Spleen (tissue), 11 donors: ENCODE data around the gene MACROD2. TPM values are rescaled to one million over a fixed set of nuclear protein-coding genes. Genes with fewer than 3 reads are reported as not detected.

Experiments used
- DNase-seq: peaks from one replicate; pipeline ENCODE4 v3.0.0-alpha.2; 2020
- H3K27ac ChIP-seq, 8 donors: fragments of 200-600 bp; sonication (generic) in 7 of 8; 1 replicate in 4 of 8; 2 replicates in 4 of 8; pipeline versions ENCODE4 v1.5.0 to v1.8.0; 2016 to 2021; ENCODE audit warnings: inconsistent platforms in 4 of 8, mild to moderate bottlenecking in 4 of 8, moderate library complexity in 1 of 8
- H3K27me3 ChIP-seq, 7 donors: fragments of 200-600 bp; sonication (generic) in 6 of 7; replicated peaks in 1 of 7; 1 replicate in 4 of 7; 2 replicates in 3 of 7; pipeline versions ENCODE4 v1.5.0 to v1.8.0; 2016 to 2021; ENCODE audit warnings: inconsistent platforms in 3 of 7, mild to moderate bottlenecking in 1 of 7
- H3K36me3 ChIP-seq, 6 donors: fragments of 200-600 bp; sonication (generic) in 5 of 6; 1 replicate in 4 of 6; 2 replicates in 2 of 6; pipeline versions ENCODE4 v1.5.0 to v1.8.0; 2016 to 2021; ENCODE audit warnings: inconsistent platforms in 2 of 6
- H3K4me1 ChIP-seq, 6 donors: fragments of 200-600 bp; sonication (generic) in 5 of 6; 1 replicate in 3 of 6; 2 replicates in 3 of 6; pipeline versions ENCODE4 v1.5.0 to v1.8.0; 2016 to 2021; ENCODE audit warnings: inconsistent platforms in 3 of 6
- H3K4me3 ChIP-seq, 8 donors: fragments of 200-600 bp; sonication (generic) in 7 of 8; 1 replicate in 4 of 8; 2 replicates in 4 of 8; pipeline versions ENCODE4 v1.5.0 to v1.8.0; 2016 to 2021; ENCODE audit warnings: inconsistent platforms in 4 of 8, mild to moderate bottlenecking in 4 of 8, moderate library complexity in 2 of 8
- H3K9me3 ChIP-seq, 8 donors: fragments of 200-600 bp; sonication (generic) in 7 of 8; 1 replicate in 4 of 8; 2 replicates in 4 of 8; pipeline versions ENCODE4 v1.5.0 to v1.8.0; 2016 to 2021; ENCODE audit warnings: inconsistent platforms in 4 of 8
- CTCF ChIP-seq, 11 experiments: fragments of 200-600 bp in 7 of 11; fragments of 450-650 bp in 4 of 11; sonication (generic) in 4 of 11; IDR thresholded peaks in 8 of 11; conservative IDR thresholded peaks in 3 of 11; 1 replicate in 7 of 11; 2 replicates in 4 of 11; pipeline versions ENCODE4 v1.4.0 to v1.8.0; 2016 to 2021; ENCODE audit warnings: antibody characterized with exemption in 11 of 11, inconsistent platforms in 4 of 11, mild to moderate bottlenecking in 1 of 11
- POLR2A ChIP-seq, 3 donors: fragments of 450-650 bp; IDR thresholded peaks; one replicate each; pipeline ENCODE4 v1.5.1; 2017; ENCODE audit warnings: antibody characterized with exemption in 3 of 3, mild to moderate bottlenecking in 1 of 3
- POLR2AphosphoS5 ChIP-seq, 3 donors: sonication (generic); formaldehyde crosslinking; IDR thresholded peaks; one replicate each; pipeline ENCODE4 v1.5.1; 2017; ENCODE audit warnings: antibody characterized with exemption in 3 of 3
- WGBS, 5 donors: extraction: QIAGEN DNeasy Blood & Tissue Kit in 3 of 5; methylation state at CpG; one replicate each; pipeline versions ENCODE4 v1.1.5 to v1.1.7; 2013 to 2018; 5-methylcytosine and 5-hydroxymethylcytosine counted together
- intact Hi-C: fragments of 100-400 bp; cut with DNase I; formaldehyde crosslinking; loops from one replicate; pipeline ENCODE4 v1.15.0; 2023; ENCODE audit warnings: low total_unique reads
- polyA plus RNA-seq, 3 donors: library from polyadenylated mRNA; stranded (reverse); fragments of 200-250 nt; gene quantifications; one replicate each; pipeline ENCODE4 v1.2.1, GENCODE V29; 2013
- total RNA-seq, 7 donors: library from RNA; depleted of rRNA in 3 of 7; stranded (reverse); fragments of >200 nt in 3 of 7; fragmentation: NEBNext Ultra II Directional in 4 of 7; extraction: Animal tissue kit (Norgen Biotek cat#: 25700) in 4 of 7; gene quantifications; one replicate each; pipeline versions ENCODE4 v1.1.0 to v1.2.1, GENCODE V29; 2016 to 2021
- donor health status: healthy with polysubstance abuse.
- donor health status: DM: no; HTN: no; CAD: no; lungs with moderate emphysema.
- donor health status: DM: no; HTN: no; CAD: no.
- donor health status: Bipolar disorder and iron deficiency.
- donor health status: healthy.
- donor health status: DM: no; HTN: no; CAD: no.
- donor health status: DM: yes; HTN: yes; CAD: no.

Gene MACROD2
- total and polyA plus RNA-seq, 10 donors: 1.5 to 4.7 (median 3.4) TPM

- no peak overlapping the region for H3K27ac ChIP-seq
- no peak for TF ChIP-seq POLR2A (IDR thresholded peaks at IDR 0.05)
- TF ChIP-seq CTCF (IDR thresholded peaks at IDR 0.05 in 8 of 11, conservative IDR thresholded peaks at IDR 0.05 in 3 of 11): no peak
- no peak for TF ChIP-seq POLR2AphosphoS5 (IDR thresholded peaks at IDR 0.05)
- no peak overlapping the region for H3K4me3 ChIP-seq
- peaks cover 0 to 48% (median 32%) of the 10 kb centered on the region in 8 donors for H3K9me3 ChIP-seq
- intact Hi-C loops: no loop called here
- no peak for DNase-seq
- H3K27me3 ChIP-seq: no peaks in the 10 kb centered on the region
- no peaks in the 10 kb centered on the region for H3K36me3 ChIP-seq
- no peaks in the 10 kb centered on the region for H3K4me1 ChIP-seq
- WGBS, 5 donors: 72 to 86% (median 82%) methylated on average over 2 of the region's 2 CpGs
These were observed 1001.8 kb downstream of the MACROD2 start for GRCh38 chr20:14996883-14997672.

GRCh38 chr20:14997791-14998190 lies 1002.5 kb downstream of the MACROD2 start:
- no peaks in the 10 kb centered on the region for H3K4me1 ChIP-seq
- no peak overlapping the region for H3K27ac ChIP-seq
- intact Hi-C loops: no loop called here
- DNase-seq: no peak
- H3K9me3 ChIP-seq: peaks cover 0 to 48% (median 32%) of the 10 kb centered on the region in 8 donors
- no peak for TF ChIP-seq POLR2A (IDR thresholded peaks at IDR 0.05)
- no peak for TF ChIP-seq CTCF (IDR thresholded peaks at IDR 0.05 in 8 of 11, conservative IDR thresholded peaks at IDR 0.05 in 3 of 11)
- no peak for TF ChIP-seq POLR2AphosphoS5 (IDR thresholded peaks at IDR 0.05)
- H3K4me3 ChIP-seq: no peak overlapping the region
- no peaks in the 10 kb centered on the region for H3K36me3 ChIP-seq
- no peaks in the 10 kb centered on the region for H3K27me3 ChIP-seq
- WGBS, 5 donors: 72 to 89% (median 79%) methylated on average over 2 to 3 of the region's 3 CpGs

- no peak for DNase-seq
- no peaks in the 10 kb centered on the region for H3K4me1 ChIP-seq
- no peak for TF ChIP-seq POLR2A (IDR thresholded peaks at IDR 0.05)
- no peak for TF ChIP-seq CTCF (IDR thresholded peaks at IDR 0.05 in 8 of 11, conservative IDR thresholded peaks at IDR 0.05 in 3 of 11)
- TF ChIP-seq POLR2AphosphoS5 (IDR thresholded peaks at IDR 0.05): no peak
- no peak overlapping the region for H3K4me3 ChIP-seq
- intact Hi-C loops: no loop called here
- no peaks in the 10 kb centered on the region for H3K27me3 ChIP-seq
- H3K9me3 ChIP-seq: no peaks in the 10 kb centered on the region
- H3K36me3 ChIP-seq: no peaks in the 10 kb centered on the region
- WGBS, 5 donors: 68 to 81% (median 70%) methylated on average over 4 of the region's 4 CpGs
- H3K27ac ChIP-seq: no peak overlapping the region
These were observed 1010.1 kb downstream of the MACROD2 start for GRCh38 chr20:15005300-15005986.

- Histone ChIP-seq H3K27me3 (no peaks in the 10 kb centered on the region), H3K4me1 (no peaks in the 10 kb centered on the region), H3K4me3 (no peak overlapping the region), H3K27ac (no peak overlapping the region), H3K9me3 (no peaks in the 10 kb centered on the region), H3K36me3 (no peaks in the 10 kb centered on the region)
- DNase-seq: no peak
- WGBS, 5 donors: 60 to 92% (median 84%) methylated on average over 4 of the region's 4 CpGs
- intact Hi-C loops: no loop called here
- TF ChIP-seq POLR2AphosphoS5 (IDR thresholded peaks at IDR 0.05) (no peak), CTCF (IDR thresholded peaks at IDR 0.05 in 8 of 11, conservative IDR thresholded peaks at IDR 0.05 in 3 of 11) (no peak), POLR2A (IDR thresholded peaks at IDR 0.05) (no peak)
These were observed 1016.3 kb downstream of the MACROD2 start for GRCh38 chr20:15011631-15012030.
